Endothelial cell of umbilical vein (primary cell): ENCODE data around the gene THTPA. TPM values are rescaled to one million over a fixed set of nuclear protein-coding genes. Genes with fewer than 3 reads are reported as not detected.

ENCODE experiments used
- BruUV-seq: library from RNA; stranded (reverse); fragments of 400-500 nt; replicated peaks from 2 replicates; lab custom pipeline; 2021; lab: Mats Ljungman, UMichigan
- CTCF ChIA-PET: fragments of 300-600, 350-600 bp; sonication (Branson Sonifier 250); formaldehyde crosslinking; loops from one replicate; lab custom pipeline; 2021; ENCODE audit warnings: antibody characterized with exemption, inconsistent platforms; lab: Charles Lee
- POLR2A ChIA-PET: fragments of 300-600, 350-600 bp; sonication (Branson Sonifier 250); formaldehyde crosslinking; loops from one replicate; lab custom pipeline; 2021; ENCODE audit warnings: antibody characterized with exemption, inconsistent platforms; lab: Charles Lee
- DNase-seq: peaks from one replicate; pipeline ENCODE4 v3.0.0-alpha.2; 2011; ENCODE audit warnings: low read depth, low spot score
- FAIRE-seq: peaks from 2 replicates; lab custom pipeline; 2011; peaks lifted over from hg19 to GRCh38; lab: Jason Lieb, UNC
- H2AFZ ChIP-seq: 2 replicates; pipeline ENCODE4 v1.6.0; 2012; ENCODE audit warnings: low read depth, low read length, control low read depth, inconsistent platforms
- H3K27ac ChIP-seq: 2 replicates; pipeline ENCODE4 v1.5.1; 2011; ENCODE audit warnings: low read depth, mild to moderate bottlenecking, control low read depth, low read length, moderate library complexity; ENCODE audit not compliant: insufficient read depth
- H3K27me3 ChIP-seq, 2 experiments: 2 replicates each; pipeline versions ENCODE4 v1.6.0 to v1.6.1; 2011; ENCODE audit warnings: low read length in 2 of 2, mixed read lengths in 1 of 2; ENCODE audit not compliant: control insufficient read depth in 2 of 2, insufficient read depth in 2 of 2
- H3K36me3 ChIP-seq, 2 experiments: 2 replicates in 1 of 2; 3 replicates in 1 of 2; pipeline ENCODE4 v1.5.1; 2011; ENCODE audit warnings: low read length in 2 of 2, mild to moderate bottlenecking in 1 of 2, moderate library complexity in 1 of 2; ENCODE audit not compliant: control insufficient read depth in 2 of 2, insufficient read depth in 2 of 2; ENCODE audit errors: extremely low read depth in 1 of 2
- H3K4me1 ChIP-seq: 3 replicates; pipeline ENCODE4 v1.5.1; 2011; ENCODE audit warnings: mild to moderate bottlenecking, low read length; ENCODE audit not compliant: control insufficient read depth, insufficient read depth; ENCODE audit errors: extremely low read depth
- H3K4me2 ChIP-seq: 2 replicates; pipeline ENCODE4 v1.6.1; 2011; ENCODE audit warnings: low read length, control low read depth, mixed read lengths; ENCODE audit not compliant: insufficient read depth
- H3K4me3 ChIP-seq, 3 experiments: fragments of 200-600 bp in 1 of 3; sonication (generic), shearing (Covaris generic) in 1 of 3; replicated peaks in 1 of 3; 2 replicates each; pipeline ENCODE4 v1.5.1; 2011 to 2016; ENCODE audit warnings: control low read depth in 3 of 3, low read length in 3 of 3, mild to moderate bottlenecking in 2 of 3, inconsistent platforms in 1 of 3, low read depth in 1 of 3, moderate library complexity in 1 of 3; ENCODE audit not compliant: insufficient read depth in 1 of 3
- H3K79me2 ChIP-seq: 2 replicates; pipeline ENCODE4 v1.6.0; 2012; ENCODE audit warnings: low read length, inconsistent platforms; ENCODE audit not compliant: control insufficient read depth, insufficient read depth
- H3K9ac ChIP-seq: replicated peaks from 2 replicates; pipeline ENCODE3; 2011; ENCODE audit warnings: low read length, control low read depth; ENCODE audit not compliant: insufficient read depth; ENCODE audit errors: extremely low read depth
- H3K9me1 ChIP-seq: replicated peaks from 3 replicates; pipeline ENCODE4 v1.6.0; 2011; ENCODE audit warnings: mild to moderate bottlenecking, low read length; ENCODE audit not compliant: control insufficient read depth, insufficient read depth; ENCODE audit errors: extremely low read depth
- H3K9me3 ChIP-seq: replicated peaks from 2 replicates; pipeline ENCODE4 v1.5.1; 2012; ENCODE audit warnings: low read length, inconsistent platforms; ENCODE audit not compliant: control insufficient read depth, insufficient read depth
- H4K20me1 ChIP-seq: replicated peaks from 2 replicates; pipeline ENCODE3; 2011; ENCODE audit warnings: mild to moderate bottlenecking, low read length; ENCODE audit not compliant: control insufficient read depth, insufficient read depth; ENCODE audit errors: extremely low read depth
- EZH2 ChIP-seq: IDR thresholded peaks from 2 replicates; pipeline ENCODE4 v1.6.1; 2012; ENCODE audit warnings: borderline replicate concordance, low read depth, mild to moderate bottlenecking, moderate library complexity, low read length, inconsistent platforms; ENCODE audit not compliant: severe bottlenecking
- FOS ChIP-seq: IDR thresholded peaks from 2 replicates; pipeline ENCODE4 v1.6.1; 2011; ENCODE audit warnings: mild to moderate bottlenecking, low read length, moderate library complexity, borderline replicate concordance; ENCODE audit not compliant: insufficient read depth
- GATA2 ChIP-seq: IDR thresholded peaks from 2 replicates; pipeline ENCODE4 v1.7.0; 2011; ENCODE audit warnings: low read depth, mild to moderate bottlenecking, moderate library complexity, mixed read lengths, low read length; ENCODE audit not compliant: insufficient read length, insufficient read depth
- JUN ChIP-seq: IDR thresholded peaks from 2 replicates; pipeline ENCODE4 v1.6.1; 2011; ENCODE audit warnings: borderline replicate concordance, low read depth; ENCODE audit not compliant: insufficient read length, insufficient read depth
- MYC ChIP-seq: IDR thresholded peaks from one replicate; pipeline ENCODE4 v1.6.1; 2011; ENCODE audit warnings: mild to moderate bottlenecking, low read depth, low read length
- POLR2A ChIP-seq: IDR thresholded peaks from 2 replicates; pipeline ENCODE4 v1.6.1; 2012; ENCODE audit warnings: low read depth, mild to moderate bottlenecking, control low read depth, low read length
- POLR2AphosphoS5 ChIP-seq: IDR thresholded peaks from 2 replicates; pipeline ENCODE4 v1.6.1; 2012; ENCODE audit warnings: low read depth, mild to moderate bottlenecking, control low read depth, low read length, moderate library complexity; ENCODE audit not compliant: insufficient read depth
- dilution Hi-C: fragments of 300-500 bp; cut with MboI; formaldehyde crosslinking; loops from one replicate; pipeline ENCODE4 v1.15.0; 2019; ENCODE audit warnings: low sequenced_read_pairs; ENCODE audit not compliant: extremely low pct_ligation_motif_present
- intact Hi-C: fragments of 100-400 bp; cut with micrococcal nuclease; formaldehyde crosslinking; loops from one replicate; pipeline ENCODE4 v1.10.0; 2022
- polyA plus RNA-seq, 4 experiments: library from polyadenylated mRNA; depleted of rRNA in 3 of 4; stranded (reverse) in 3 of 4; unstranded in 1 of 4; fragments of >200 nt; gene quantifications; 2 replicates each; pipeline versions ENCODE4 v1.2.1 to v1.2.3, GENCODE V29; 2011 to 2012; ENCODE audit warnings: missing spikeins in 1 of 4
- total RNA-seq: library from RNA; stranded (reverse); gene quantifications from 2 replicates; pipeline ENCODE4 v1.2.3, GENCODE V29; 2021
- TF ChIP-seq, protein P1 (sequence below): IDR thresholded peaks from 2 replicates; pipeline ENCODE4 v1.6.1; 2011; ENCODE audit not compliant: insufficient read depth, insufficient read length
- TF ChIP-seq, protein P2 (sequence below), 2 donors: IDR thresholded peaks; 1 replicate in 1 of 2; 2 replicates in 1 of 2; pipeline ENCODE4 v1.5.1; 2011; ENCODE audit warnings: low read length in 2 of 2, mild to moderate bottlenecking in 2 of 2, moderate library complexity in 2 of 2, control low read depth in 1 of 2, inconsistent platforms in 1 of 2, low read depth in 1 of 2; ENCODE audit not compliant: insufficient read depth in 1 of 2; ENCODE audit errors: extremely low read depth in 1 of 2

The THTPA gene
- total and polyA plus RNA-seq, 2 donors (not counting 3 experiments of a cell fraction or from before 2014, with no cell fraction given): 10.8 to 12.5 TPM

DNA sequence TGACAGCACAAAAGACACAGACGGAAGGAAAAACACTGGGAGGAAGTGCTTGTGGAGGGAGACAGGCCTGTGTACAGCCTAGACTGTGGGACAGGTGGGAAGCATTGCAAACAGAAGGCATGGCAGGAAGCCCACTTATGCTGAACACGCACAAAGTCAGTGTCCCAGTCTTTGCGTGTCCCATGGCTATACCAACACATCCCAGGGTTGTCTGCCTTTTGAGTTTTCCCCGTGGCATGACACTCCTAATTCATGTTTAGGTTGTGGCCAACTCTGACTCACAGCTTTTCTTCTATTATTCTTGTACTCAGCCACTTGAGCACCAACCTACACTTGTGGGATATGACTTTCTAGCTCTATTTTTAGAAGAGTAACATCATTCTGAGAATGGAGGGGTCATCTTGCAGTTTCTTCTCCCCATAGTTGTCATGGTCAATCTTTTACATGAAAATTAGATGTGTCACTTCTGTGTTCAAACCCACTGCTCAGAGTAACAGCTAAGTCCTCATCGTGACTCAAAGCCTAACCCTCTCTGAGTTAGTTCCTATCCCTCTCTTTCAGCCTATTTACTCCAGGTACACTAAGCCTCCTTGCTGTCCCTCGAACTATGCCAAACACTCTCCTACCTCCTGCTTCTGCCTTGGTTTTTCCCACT, 50.0 kb downstream of the THTPA start:
- ChIA-PET POLR2A (no interaction called here), CTCF (interaction anchor here (0.9 to 4.0 kb wide), 3 partner anchors 8 to 305 kb away, joined by 3 to 20 read pairs (median 4); no protein-coding TSS in a partner anchor)
- Histone ChIP-seq H4K20me1 (no peaks in the 10 kb centered on the region), H3K4me2 (no peak overlapping the region), H3K27ac (no peak overlapping the region), H3K9me3 (no peaks in the 10 kb centered on the region), H3K27me3 (no peaks in the 10 kb centered on the region), H2AFZ (no peak overlapping the region), H3K4me1 (no peaks in the 10 kb centered on the region), H3K9me1 (no peaks in the 10 kb centered on the region), H3K79me2 (no peaks in the 10 kb centered on the region), H3K36me3 (no peaks in the 10 kb centered on the region), H3K4me3 (no peak overlapping the region), H3K9ac (no peak overlapping the region)
- TF ChIP-seq, protein P1, sequence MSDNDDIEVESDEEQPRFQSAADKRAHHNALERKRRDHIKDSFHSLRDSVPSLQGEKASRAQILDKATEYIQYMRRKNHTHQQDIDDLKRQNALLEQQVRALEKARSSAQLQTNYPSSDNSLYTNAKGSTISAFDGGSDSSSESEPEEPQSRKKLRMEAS: no peak
- TF ChIP-seq, protein P2, sequence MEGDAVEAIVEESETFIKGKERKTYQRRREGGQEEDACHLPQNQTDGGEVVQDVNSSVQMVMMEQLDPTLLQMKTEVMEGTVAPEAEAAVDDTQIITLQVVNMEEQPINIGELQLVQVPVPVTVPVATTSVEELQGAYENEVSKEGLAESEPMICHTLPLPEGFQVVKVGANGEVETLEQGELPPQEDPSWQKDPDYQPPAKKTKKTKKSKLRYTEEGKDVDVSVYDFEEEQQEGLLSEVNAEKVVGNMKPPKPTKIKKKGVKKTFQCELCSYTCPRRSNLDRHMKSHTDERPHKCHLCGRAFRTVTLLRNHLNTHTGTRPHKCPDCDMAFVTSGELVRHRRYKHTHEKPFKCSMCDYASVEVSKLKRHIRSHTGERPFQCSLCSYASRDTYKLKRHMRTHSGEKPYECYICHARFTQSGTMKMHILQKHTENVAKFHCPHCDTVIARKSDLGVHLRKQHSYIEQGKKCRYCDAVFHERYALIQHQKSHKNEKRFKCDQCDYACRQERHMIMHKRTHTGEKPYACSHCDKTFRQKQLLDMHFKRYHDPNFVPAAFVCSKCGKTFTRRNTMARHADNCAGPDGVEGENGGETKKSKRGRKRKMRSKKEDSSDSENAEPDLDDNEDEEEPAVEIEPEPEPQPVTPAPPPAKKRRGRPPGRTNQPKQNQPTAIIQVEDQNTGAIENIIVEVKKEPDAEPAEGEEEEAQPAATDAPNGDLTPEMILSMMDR (IDR thresholded peaks at IDR 0.05; ENCODE audit: extremely low read depth in 1 of 2, insufficient read depth in 1 of 2, low read depth in 1 of 2, low read length in 2 of 2): no peak
- TF ChIP-seq EZH2 (no peak), POLR2A (no peak)
- intact Hi-C loops (no loop called here), dilution Hi-C loops (no loop called here)
- FAIRE-seq (no peak), DNase-seq (no peak)
- BruUV-seq: no TSS peak

DNA sequence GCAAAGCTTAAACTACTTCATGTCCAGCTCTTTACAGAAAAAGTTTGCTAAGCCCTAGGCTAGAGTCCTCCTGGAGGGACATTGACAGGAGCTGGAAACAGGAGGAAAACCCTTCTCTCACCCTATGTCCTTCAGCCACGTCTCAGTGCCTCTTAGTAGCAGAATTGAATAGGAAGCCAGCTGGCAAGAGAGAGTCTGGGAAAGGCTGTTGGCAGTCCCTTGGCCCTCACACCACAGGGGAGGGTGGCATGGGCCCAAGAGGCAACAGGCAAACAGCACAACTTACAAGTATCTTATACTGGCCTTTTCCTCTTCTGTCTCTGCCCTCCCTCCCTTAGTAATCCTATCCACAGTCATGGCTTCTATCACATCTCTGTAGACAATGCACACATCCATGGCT, 52.4 kb downstream of the THTPA start:
- dilution Hi-C loops (no loop called here), intact Hi-C loops (no loop called here)
- no peak for FAIRE-seq

More for the DNA sequence above, 52.4 kb downstream of the THTPA start:
- DNase-seq: no peak
- ChIA-PET CTCF (interaction anchor here (4.0 kb wide), 1 partner anchor 24 kb away, joined by 20 read pairs; no protein-coding TSS in a partner anchor), POLR2A (no interaction called here)
- Histone ChIP-seq H3K27me3 (no peaks in the 10 kb centered on the region), H3K9ac (no peak overlapping the region), H3K79me2 (no peaks in the 10 kb centered on the region), H3K9me3 (no peaks in the 10 kb centered on the region), H3K4me1 (no peaks in the 10 kb centered on the region), H3K36me3 (no peaks in the 10 kb centered on the region), H4K20me1 (no peaks in the 10 kb centered on the region), H3K4me2 (no peak overlapping the region), H3K27ac (no peak overlapping the region), H3K9me1 (no peaks in the 10 kb centered on the region), H2AFZ (no peak overlapping the region), H3K4me3 (no peak overlapping the region)
- TF ChIP-seq MYC (no peak), EZH2 (no peak), JUN (no peak), POLR2A (no peak), POLR2AphosphoS5 (no peak), FOS (no peak), GATA2 (no peak)
- TF ChIP-seq, protein P2 (IDR thresholded peaks at IDR 0.05; ENCODE audit: extremely low read depth in 1 of 2, insufficient read depth in 1 of 2, low read depth in 1 of 2, low read length in 2 of 2): no peak
- TF ChIP-seq, protein P1: no peak
- BruUV-seq: no TSS peak
